Naive B cell (primary cell): ENCODE data around the gene NRCAM. TPM values are rescaled to one million over a fixed set of nuclear protein-coding genes. Genes with fewer than 3 reads are reported as not detected.

Source experiments
- ATAC-seq, 2 donors: fragments of 150-1000 bp; cut with Tn5 transposase; 2 replicates each; pipeline ENCODE4 v1.10.0; 2021; ENCODE audit warnings: low read depth in 2 of 2, mild to moderate bottlenecking in 2 of 2, moderate library complexity in 2 of 2
- DNase-seq: peaks from one replicate; pipeline ENCODE4 v3.0.0; 2022
- H3K27ac Mint-ChIP-seq, 6 donors: one replicate each; pipeline ENCODE4 v1.8.0; 2020 to 2022; ENCODE audit warnings: mild to moderate bottlenecking in 6 of 6, mixed read lengths in 6 of 6, moderate library complexity in 5 of 6, inconsistent platforms in 2 of 6
- H3K27me3 Mint-ChIP-seq, 3 donors: one replicate each; pipeline ENCODE4 v1.8.0; 2021 to 2022; ENCODE audit warnings: mixed read lengths in 3 of 3, mild to moderate bottlenecking in 1 of 3
- H3K36me3 Mint-ChIP-seq, 2 donors: one replicate each; pipeline ENCODE4 v1.8.0; 2020 to 2022; ENCODE audit warnings: mixed read lengths in 2 of 2, inconsistent platforms in 1 of 2, mild to moderate bottlenecking in 1 of 2
- H3K4me1 Mint-ChIP-seq, 3 donors: one replicate each; pipeline ENCODE4 v1.8.0; 2020 to 2022; ENCODE audit warnings: mixed read lengths in 3 of 3, inconsistent platforms in 1 of 3, mild to moderate bottlenecking in 1 of 3, moderate library complexity in 1 of 3
- H3K4me3 Mint-ChIP-seq, 8 donors: one replicate each; pipeline ENCODE4 v1.8.0; 2020 to 2022; ENCODE audit warnings: mild to moderate bottlenecking in 8 of 8, mixed read lengths in 8 of 8, moderate library complexity in 8 of 8, inconsistent platforms in 2 of 8
- H3K9me3 Mint-ChIP-seq, 7 donors: one replicate each; pipeline ENCODE4 v1.8.0; 2020 to 2022; ENCODE audit warnings: mixed read lengths in 7 of 7, mild to moderate bottlenecking in 5 of 7, inconsistent platforms in 2 of 7, moderate library complexity in 1 of 7
- polyA plus RNA-seq, 6 donors: library from polyadenylated mRNA; unstranded; fragments of 300-500 nt; fragmentation: Illumina TruSeq; gene quantifications; one replicate each; pipeline ENCODE4 v1.2.3, GENCODE V29; 2021; ENCODE audit warnings: low read depth in 6 of 6

Gene NRCAM
- polyA plus RNA-seq, 6 donors from 2014 or later: 0.29 to 1.2 (median 0.47) TPM; not detected in 1

DNA sequence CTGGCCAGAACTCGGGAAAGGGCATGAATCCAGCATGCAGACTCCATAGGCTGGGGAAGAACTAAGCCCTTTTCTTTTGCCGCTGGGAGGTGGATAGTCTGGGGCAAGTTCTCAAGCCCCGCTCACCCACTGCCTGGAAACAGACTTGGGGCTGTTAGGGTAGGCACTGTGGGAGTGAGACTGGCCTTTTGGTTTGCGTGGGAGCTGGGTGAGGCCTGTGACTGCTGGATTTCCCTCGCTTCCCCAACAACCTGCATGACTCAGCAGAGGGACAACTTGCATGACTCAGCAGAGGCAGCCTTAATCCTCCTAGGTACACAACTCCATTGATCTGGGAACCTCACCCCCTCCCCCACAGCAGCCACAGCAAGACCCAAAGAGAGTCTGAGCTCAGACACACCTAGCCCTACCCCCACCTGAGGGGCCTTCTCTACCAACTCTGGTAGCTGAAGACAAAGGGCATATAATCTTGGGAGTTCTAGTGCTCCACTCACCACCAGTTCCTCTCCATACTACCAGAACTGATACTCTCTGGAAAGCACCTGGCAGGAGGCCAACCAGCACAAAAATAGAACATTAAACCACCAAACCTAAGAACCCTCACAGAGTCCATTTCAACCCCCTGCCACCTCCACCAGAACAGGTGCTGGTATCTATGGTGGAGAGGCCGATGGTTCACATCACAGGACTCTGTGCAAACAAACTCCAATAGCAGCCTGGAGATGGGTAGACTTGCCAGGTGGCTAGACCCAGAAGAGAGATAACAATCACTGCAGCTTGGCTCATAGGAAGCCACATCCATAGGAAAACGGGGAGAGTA lies 244.6 kb downstream of the NRCAM start:
- DNase-seq: no peak
- H3K36me3 Mint-ChIP-seq: peaks cover 0 to 4% of the 10 kb centered on the region in 2 donors
- H3K27ac Mint-ChIP-seq: peak overlapping the region in 1 of 6 donors; percentile 12
- peaks cover 0 to 22% (median 9%) of the 10 kb centered on the region in 3 donors for H3K27me3 Mint-ChIP-seq
- H3K9me3 Mint-ChIP-seq: peaks cover 0 to 7% (median 0%) of the 10 kb centered on the region in 7 donors
- peaks cover 9 to 15% (median 10%) of the 10 kb centered on the region in 3 donors for H3K4me1 Mint-ChIP-seq
- no peak overlapping the region for H3K4me3 Mint-ChIP-seq
- peak in 1 of 2 donors; percentile 25 for ATAC-seq

DNA sequence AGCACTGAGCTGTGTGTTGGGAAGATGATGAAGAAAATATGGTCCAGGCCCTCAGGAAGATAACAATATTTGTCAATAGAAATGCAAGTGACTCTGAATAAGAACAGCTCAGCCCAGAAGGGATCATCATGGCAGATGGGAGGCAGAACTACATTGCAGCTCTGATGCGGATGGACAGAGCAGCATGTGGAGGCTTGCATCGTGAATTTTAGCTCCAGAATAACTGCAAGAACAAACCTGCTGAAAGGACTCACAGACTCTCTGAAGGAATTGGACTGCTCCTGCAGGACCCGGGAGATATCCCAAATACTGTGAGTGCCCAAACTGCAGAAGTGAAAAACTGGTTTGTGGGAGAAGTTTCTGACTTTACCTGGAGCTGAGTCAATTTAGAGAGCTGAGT lies 245.4 kb downstream of the NRCAM start:
- H3K36me3 Mint-ChIP-seq: peaks cover 0 to 4% of the 10 kb centered on the region in 2 donors
- peaks cover 9 to 15% (median 10%) of the 10 kb centered on the region in 3 donors for H3K4me1 Mint-ChIP-seq
- ATAC-seq (no peak), DNase-seq (no peak)
- H3K4me3 Mint-ChIP-seq: no peak overlapping the region
- H3K27ac Mint-ChIP-seq: no peak overlapping the region
- H3K9me3 Mint-ChIP-seq: peaks cover 0 to 7% (median 0%) of the 10 kb centered on the region in 7 donors
- peaks cover 0 to 23% (median 8%) of the 10 kb centered on the region in 3 donors for H3K27me3 Mint-ChIP-seq

DNA sequence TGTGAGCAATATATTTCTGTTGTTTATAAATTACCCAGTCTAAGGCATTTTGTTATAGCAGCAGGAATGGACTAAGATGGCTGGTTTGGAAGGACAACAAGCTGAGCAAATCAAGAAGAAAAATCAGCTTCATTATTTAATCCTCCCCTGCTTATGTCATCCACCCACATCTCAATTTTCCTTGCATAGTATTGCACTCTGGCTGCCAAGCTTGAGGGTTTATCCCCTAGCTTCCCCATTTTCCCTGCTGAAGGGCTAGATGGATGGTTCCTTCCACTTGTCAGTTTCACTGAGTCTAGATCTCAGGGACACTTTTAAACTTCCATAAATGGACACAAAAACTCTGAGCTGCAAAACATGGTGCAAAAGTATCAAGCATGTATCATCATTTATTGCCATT lies 250.9 kb downstream of the NRCAM start:
- Mint-ChIP-seq H3K27me3 (peaks cover 0 to 23% (median 16%) of the 10 kb centered on the region in 3 donors), H3K4me1 (peaks cover 0 to 6% (median 0%) of the 10 kb centered on the region in 3 donors), H3K9me3 (no peaks in the 10 kb centered on the region), H3K4me3 (no peak overlapping the region), H3K36me3 (no peaks in the 10 kb centered on the region), H3K27ac (no peak overlapping the region)
- no peak for ATAC-seq
- DNase-seq: no peak

DNA sequence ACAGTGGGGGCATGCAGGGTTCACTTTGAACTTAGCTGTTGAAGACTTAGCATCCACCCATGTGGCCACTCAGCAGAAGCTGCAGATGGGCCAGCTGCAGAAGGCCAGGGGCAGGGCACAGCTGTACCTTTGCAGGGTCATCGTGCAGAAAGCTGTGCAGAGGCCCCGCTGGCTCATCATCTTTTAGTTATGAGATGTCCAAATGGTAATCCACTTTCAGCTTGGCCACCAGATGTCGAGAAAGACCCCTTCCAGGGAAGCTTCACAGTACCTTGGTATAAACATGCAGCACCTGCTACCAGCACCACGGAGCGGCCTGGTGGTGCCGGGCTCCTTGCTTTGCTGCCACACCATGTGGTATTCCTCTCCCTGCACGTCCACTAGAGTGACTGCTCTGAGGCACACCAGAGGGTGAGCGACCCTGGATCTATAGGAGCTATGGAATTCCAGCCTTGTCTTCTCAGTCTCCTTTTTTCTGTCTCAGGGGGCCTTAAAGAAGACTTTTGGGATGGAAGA lies 251.9 kb downstream of the NRCAM start:
- Mint-ChIP-seq H3K27me3 (peaks cover 0 to 23% (median 16%) of the 10 kb centered on the region in 3 donors), H3K4me3 (no peak overlapping the region), H3K27ac (no peak overlapping the region), H3K36me3 (no peaks in the 10 kb centered on the region), H3K9me3 (no peaks in the 10 kb centered on the region), H3K4me1 (peaks cover 0 to 6% (median 0%) of the 10 kb centered on the region in 3 donors)
- DNase-seq (no peak), ATAC-seq (no peak)

DNA sequence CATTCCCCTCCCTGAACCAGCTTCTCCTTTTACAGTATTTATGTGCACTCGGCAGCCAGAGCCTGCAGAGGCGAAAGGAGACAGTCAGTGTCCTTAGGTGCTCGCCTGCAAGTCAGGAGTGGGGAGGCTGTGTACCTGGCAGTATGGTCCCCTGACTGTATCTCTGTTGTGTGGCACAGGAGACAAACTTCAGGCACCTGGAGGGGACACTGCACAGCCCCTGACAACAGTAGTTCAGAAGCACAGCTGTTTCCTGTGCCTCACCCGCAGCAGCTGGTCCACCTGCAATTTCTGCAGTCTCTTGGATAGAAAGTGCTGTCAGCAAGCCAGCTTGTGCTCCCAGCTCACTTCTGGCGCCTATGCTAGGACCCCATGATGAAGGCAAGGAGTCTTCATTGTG lies 252.7 kb downstream of the NRCAM start:
- peak in 1 of 2 donors; percentile 28 for ATAC-seq
- no peak for DNase-seq
- Mint-ChIP-seq H3K27ac (no peak overlapping the region), H3K4me1 (peaks cover 0 to 6% (median 0%) of the 10 kb centered on the region in 3 donors), H3K27me3 (peaks cover 0 to 19% (median 16%) of the 10 kb centered on the region in 3 donors), H3K36me3 (no peaks in the 10 kb centered on the region), H3K9me3 (no peaks in the 10 kb centered on the region), H3K4me3 (no peak overlapping the region)

DNA sequence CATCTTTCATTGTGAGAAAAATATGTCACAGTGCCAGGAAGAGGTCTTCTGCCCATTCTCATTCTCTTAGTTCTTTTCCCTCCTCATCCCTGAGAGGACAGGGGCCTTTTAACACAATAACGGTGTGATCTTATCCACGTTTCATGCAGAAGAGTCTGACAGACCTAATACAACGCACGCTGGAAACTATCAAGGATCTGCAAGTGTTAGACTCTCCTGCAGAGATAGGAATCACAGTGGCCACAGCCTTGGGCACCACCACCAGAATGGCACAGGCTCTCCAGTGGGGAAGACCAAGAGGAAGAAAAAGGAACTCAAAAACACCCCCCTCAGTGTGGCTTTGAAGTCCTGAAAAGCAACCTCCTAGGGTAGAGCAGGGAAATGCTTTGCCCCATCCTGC lies 253.5 kb downstream of the NRCAM start:
- Mint-ChIP-seq H3K9me3 (no peaks in the 10 kb centered on the region), H3K27me3 (peaks cover 0 to 17% (median 16%) of the 10 kb centered on the region in 3 donors), H3K4me3 (no peak overlapping the region), H3K36me3 (no peaks in the 10 kb centered on the region), H3K27ac (no peak overlapping the region), H3K4me1 (peaks cover 0 to 6% (median 0%) of the 10 kb centered on the region in 3 donors)
- ATAC-seq: no peak
- no peak for DNase-seq

DNA sequence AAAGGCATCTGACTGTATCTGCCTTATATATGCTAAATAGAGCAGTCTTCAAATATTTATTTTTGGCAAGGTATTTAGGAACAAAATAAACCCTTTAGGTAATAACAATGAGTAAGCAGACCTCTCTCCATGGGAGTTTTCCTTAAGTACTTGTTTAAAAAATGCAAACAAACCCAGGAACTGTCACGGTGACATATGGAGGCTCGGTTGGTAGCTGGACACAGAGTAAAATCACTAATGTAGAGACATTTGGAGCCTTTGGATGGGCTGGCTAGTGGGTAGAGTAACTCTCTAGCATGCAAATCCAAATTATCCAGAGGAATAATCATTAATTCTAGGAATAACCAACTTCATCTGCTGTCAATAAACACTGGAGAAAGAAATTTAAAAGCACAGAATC lies 254.5 kb downstream of the NRCAM start:
- peaks cover 0 to 14% (median 13%) of the 10 kb centered on the region in 3 donors for H3K27me3 Mint-ChIP-seq
- H3K36me3 Mint-ChIP-seq: no peaks in the 10 kb centered on the region

DNA sequence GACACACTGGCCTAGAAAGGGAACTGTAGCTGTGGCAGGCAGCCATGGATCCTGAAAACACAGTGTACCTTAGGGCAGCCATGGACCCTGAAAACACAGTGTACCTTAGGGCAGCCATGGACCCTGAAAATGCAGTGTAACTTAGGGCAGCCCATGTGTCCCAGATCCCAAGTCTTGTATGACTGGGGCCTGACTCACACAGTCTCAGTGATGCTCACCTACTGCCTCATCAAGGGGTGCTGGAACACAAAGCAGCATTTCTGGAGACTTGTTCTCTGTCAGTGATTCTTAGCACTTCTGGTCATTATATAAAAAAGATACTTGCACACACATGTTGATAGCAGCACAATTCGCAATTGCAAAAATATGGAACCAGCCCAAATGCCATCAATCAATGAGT lies 255.9 kb downstream of the NRCAM start:
- H3K4me1 Mint-ChIP-seq: peaks cover 0 to 6% (median 0%) of the 10 kb centered on the region in 3 donors
- no peak for ATAC-seq
- H3K36me3 Mint-ChIP-seq: no peaks in the 10 kb centered on the region
- no peaks in the 10 kb centered on the region for H3K9me3 Mint-ChIP-seq
- peaks cover 0 to 8% (median 5%) of the 10 kb centered on the region in 3 donors for H3K27me3 Mint-ChIP-seq
- DNase-seq: no peak
- no peak overlapping the region for H3K27ac Mint-ChIP-seq
- no peak overlapping the region for H3K4me3 Mint-ChIP-seq

More for the DNA sequence above, 254.5 kb downstream of the NRCAM start:
- no peak overlapping the region for H3K4me3 Mint-ChIP-seq
- peaks cover 0 to 6% (median 0%) of the 10 kb centered on the region in 3 donors for H3K4me1 Mint-ChIP-seq
- DNase-seq: no peak
- H3K27ac Mint-ChIP-seq: no peak overlapping the region
- H3K9me3 Mint-ChIP-seq: no peaks in the 10 kb centered on the region
- no peak for ATAC-seq

DNA sequence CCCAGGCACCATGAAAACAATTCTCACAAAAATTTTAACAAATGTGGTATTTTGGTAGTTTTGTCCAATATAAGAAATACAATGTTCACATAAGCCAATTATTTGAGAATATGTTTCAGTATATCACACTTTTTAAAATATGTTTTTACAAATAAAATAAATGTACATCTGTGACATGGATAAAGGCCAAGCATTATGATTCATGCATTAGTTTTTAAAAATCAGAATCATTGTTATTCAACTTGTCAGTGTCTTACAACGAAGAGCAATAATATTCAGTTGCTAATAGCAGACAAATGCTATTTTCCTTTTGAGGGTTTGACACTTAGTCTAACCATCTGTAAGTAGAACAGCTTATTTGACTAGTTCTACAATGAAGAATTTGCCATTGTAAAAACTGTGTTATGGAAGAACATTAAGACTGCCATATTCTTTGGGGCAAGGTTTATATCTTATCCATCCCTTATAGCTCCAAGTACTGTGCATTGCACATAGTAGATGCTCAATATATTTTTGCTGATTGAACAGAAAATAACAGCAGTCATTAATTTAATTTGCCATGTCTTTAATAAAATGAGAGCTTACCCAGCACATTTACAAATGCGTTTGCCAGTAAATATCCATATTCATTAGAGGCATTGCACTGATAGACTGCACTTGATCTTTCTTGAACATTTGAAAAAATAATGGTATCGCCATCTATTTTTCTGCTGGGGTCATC lies 258.7 kb downstream of the NRCAM start:
- Mint-ChIP-seq H3K27me3 (peaks cover 0 to 8% (median 3%) of the 10 kb centered on the region in 3 donors), H3K9me3 (no peaks in the 10 kb centered on the region), H3K4me1 (no peaks in the 10 kb centered on the region), H3K4me3 (no peak overlapping the region), H3K36me3 (no peaks in the 10 kb centered on the region), H3K27ac (no peak overlapping the region)
- DNase-seq: no peak
- no peak for ATAC-seq

DNA sequence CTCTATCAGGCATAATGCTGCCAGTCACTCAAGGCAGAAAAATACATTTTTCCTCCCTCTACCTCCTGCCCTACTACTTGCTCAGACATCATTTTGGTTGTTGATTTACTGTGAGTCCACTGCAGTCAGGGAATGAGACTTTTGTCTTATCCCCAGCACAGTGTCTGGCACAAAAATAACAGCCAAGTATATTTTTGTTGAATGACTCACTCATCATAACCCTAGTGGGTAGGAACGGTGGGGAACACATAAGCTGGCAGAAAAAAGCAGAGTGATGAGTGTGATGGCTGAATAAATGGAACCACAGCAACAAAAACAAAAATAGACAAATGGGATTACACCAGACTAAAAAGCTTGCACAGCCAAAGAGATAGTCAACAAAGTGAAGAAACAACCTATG lies 260.2 kb downstream of the NRCAM start:
- DNase-seq (no peak), ATAC-seq (no peak)
- peaks cover 0 to 6% (median 3%) of the 10 kb centered on the region in 3 donors for H3K27me3 Mint-ChIP-seq
- no peaks in the 10 kb centered on the region for H3K4me1 Mint-ChIP-seq
- H3K9me3 Mint-ChIP-seq: no peaks in the 10 kb centered on the region
- H3K4me3 Mint-ChIP-seq: no peak overlapping the region
- no peaks in the 10 kb centered on the region for H3K36me3 Mint-ChIP-seq
- no peak overlapping the region for H3K27ac Mint-ChIP-seq

DNA sequence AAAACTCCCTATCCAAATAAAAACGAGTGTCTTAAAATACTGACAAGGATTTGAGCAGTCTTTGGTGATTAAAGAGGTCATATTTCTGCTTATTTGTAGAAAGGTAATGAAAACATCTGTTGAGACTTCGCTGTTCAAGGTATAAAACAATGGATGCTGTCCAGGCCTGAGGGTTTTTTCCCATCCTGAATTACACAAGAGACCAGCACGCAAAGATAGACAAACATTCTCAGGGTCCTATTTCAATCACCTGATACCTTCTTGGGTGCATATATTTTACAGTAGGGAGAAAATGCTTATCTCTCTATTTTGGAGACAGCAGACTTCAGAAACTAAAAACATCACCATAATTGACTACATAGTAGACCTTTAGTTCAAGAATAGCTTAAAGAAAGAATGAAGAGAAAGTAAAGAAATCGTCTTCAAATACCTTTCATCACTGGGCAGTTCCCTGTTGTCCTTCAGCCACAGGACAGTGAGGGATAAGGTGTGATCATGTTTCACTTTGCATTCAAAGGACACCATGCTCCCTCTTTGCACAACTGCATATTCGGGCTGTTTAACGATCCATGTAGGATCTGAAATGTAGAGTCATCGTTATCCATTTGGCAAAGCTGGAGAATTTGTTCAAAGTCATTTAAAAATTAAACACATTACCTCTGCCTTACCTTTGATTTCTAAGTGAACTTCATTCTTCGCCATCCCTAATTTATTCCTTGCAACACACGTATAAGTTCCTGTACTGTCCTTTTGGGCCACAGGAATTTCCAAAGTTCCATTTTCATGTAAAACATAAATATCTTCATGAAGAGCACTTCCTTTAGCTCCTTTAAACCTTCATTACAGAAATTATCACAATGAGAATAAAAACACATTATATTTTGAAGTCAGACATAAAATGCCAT lies 262.4 kb downstream of the NRCAM start:
- peaks cover 0 to 2% (median 0%) of the 10 kb centered on the region in 7 donors for H3K9me3 Mint-ChIP-seq
- DNase-seq (no peak), ATAC-seq (no peak)
- peaks cover 0 to 6% (median 3%) of the 10 kb centered on the region in 3 donors for H3K27me3 Mint-ChIP-seq
- H3K4me1 Mint-ChIP-seq: peaks cover 0 to 14% (median 5%) of the 10 kb centered on the region in 3 donors
- H3K4me3 Mint-ChIP-seq: no peak overlapping the region
- peaks cover 0 to under 1% of the 10 kb centered on the region in 2 donors for H3K36me3 Mint-ChIP-seq
- H3K27ac Mint-ChIP-seq: no peak overlapping the region

DNA sequence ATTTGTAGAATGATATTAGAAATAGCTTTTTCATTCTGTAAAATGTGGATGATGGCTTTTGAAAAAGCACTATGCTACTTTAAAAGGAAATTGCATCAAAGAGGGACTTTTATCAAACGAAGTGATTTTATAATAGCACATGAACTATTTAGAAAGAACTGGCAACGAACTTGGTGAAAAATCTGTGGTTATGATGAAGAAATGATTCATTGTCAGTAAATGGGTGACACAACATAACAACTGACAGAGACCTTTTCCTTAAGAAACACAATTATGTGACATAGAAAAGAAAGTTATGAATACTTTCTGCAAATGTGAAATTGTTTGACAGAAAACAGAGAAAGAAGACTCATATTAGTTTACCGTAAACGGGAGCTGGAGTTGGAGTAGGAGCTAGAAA lies 265.3 kb downstream of the NRCAM start:
- H3K27ac Mint-ChIP-seq: peak overlapping the region in 1 of 6 donors; percentile 62
- peaks cover 0 to 7% (median 0%) of the 10 kb centered on the region in 7 donors for H3K9me3 Mint-ChIP-seq
- DNase-seq (no peak), ATAC-seq (no peak)
- peaks cover 0 to 15% (median 14%) of the 10 kb centered on the region in 3 donors for H3K27me3 Mint-ChIP-seq
- no peak overlapping the region for H3K4me3 Mint-ChIP-seq
- peaks cover 0 to 14% (median 5%) of the 10 kb centered on the region in 3 donors for H3K4me1 Mint-ChIP-seq
- H3K36me3 Mint-ChIP-seq: peaks cover 0 to 8% of the 10 kb centered on the region in 2 donors
